Measurements from ENCODE around the gene STARD3.

STARD3 gene

DNA sequence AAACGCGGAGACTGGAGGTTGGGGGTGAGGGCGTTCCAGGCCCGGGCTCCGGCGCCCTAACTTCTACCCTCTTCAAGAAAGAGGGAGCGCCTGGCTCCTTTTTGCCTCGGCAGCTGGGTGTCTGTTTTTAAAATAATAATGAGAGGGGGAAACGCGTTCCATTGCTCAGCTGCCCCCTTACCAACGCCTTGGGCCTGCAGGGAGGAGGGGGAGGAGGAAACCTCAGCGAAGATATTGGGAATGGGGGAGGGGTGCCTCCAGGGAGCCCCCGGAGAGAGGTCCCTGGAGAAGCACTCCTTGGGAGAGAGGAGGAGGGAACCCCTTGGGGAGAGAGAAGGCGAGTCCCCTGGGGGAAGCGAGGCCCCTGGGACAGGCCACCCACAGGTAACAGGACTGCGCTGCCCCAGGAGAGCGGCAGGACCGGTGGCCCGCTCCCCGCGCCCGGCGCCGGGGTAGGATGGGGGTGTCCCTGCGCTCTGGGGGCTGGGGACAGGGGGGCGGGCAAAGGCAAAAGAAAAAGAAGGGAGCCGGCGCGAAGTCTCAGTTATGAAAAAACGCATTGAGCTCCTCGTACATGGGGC lies 31.9 kb upstream of the STARD3 start:
- DNase-seq (ENCODE audit: low spot score): no peak

DNA sequence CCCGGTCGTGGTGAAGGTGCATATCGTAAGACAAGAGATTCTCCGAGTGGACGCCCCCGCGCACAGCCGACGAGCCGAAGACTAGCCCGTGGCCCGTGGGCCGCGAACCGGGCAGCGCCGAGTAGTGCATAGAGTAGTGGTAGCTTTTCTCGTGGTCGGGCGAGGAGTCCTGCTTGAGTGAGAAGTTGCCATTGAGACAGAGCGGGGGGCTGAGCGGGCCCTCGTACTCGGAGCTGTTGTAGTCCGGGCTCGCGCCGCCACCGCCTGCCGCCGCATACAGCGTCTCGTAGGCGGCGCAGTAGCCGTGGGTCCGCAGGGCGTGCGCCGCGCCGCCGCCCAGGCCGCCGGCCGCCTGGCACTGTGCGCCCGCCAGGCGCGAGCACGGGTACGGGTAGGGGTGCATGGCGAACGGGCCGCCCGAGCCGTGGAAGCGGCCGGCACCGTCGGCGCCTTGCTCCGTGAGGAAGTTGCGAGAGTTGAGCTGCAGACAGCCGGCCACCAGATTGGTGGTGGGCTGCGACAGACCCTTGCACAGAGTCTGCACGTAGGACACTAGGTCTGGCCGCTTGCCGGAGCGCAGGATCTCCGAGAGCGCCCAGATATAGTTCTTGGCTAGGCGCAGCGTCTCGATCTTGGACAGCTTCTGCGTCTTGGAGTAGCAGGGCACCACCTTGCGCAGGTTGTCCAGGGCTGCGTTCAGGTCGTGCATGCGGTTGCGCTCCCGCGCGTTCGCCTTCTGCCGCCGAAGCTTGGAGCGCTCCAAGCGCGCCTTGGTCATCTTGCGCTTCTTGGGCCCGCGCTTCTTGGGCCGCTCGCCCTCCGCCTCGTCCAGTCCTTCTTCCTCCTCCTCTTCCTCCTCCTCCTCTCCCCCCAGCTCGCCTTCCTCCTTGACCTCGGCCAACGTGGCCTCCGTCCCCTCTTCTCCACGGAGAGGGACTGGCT lies 31.2 kb upstream of the STARD3 start:
- no peak for DNase-seq (ENCODE audit: low spot score)

DNA sequence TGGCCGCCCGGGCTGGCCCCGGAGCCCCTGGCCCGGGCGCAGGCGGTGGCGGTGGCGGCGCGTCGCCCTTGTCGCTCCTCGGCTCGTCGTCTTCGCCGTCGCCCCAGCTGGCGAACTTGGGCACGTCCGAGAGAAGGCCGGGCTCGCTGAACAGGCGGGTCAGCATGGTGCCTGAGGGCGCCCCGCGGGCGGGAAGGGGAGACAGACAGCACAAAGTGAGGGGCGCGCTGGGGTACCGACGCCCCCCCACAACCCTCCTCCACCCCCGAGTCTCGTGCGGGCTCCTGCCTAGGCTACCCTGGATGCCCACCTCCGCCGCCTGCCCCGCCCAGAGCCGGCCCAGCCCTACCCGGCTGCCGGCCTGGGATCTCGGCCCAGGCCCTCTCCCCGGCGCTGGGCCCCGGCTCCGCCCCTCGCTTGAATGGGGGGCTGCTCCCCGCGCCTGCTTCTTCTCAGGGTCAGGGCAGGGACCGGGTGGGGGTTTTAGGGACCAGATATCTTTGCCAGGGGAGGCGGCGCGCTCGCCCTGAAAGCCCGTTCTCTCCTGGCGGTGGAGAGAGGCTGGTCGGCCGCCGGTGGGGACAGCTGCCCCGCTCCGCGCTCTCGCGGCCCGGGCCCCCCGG lies 30.4 kb upstream of the STARD3 start:
- DNase-seq (ENCODE audit: low spot score): no peak

DNA sequence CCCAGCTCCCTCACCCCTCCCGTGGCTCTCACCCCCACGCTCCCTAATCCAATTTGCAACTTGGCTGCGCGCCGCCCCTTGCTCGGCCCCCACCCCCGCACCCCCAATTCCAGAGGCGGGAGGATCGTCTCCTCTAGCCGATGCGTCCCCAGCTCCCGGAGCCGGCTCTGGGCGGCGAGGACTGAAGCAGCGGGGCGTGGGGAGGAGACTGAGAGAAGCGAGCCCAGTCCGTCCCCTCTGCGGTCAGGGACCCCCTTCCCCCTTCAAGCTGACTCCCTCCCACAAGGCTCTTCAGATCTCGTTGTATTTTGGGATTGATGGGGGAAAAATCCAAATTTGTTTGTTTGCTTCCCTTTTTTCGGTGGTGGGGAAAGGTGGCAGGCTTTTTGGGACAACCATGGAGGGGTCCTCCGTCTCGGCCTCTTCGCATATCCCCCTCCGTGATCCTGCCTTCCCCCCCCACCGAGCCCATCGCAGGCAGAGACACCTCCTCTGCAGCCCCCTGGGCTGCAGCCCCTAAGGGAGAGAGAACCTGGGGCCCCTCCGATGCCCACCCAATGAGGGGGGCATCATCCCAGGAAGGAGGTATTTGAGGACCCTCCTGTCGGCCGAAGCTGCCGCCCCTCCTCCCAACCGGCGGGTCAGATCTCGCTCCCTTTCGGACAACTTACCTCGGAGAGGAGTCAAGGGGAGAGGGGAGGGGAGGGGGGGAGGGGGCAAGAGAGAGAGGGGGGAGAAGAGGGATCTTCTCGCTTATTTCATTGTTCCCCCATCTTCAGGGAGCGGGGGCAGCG lies 29.7 kb upstream of the STARD3 start:
- no peak for DNase-seq (ENCODE audit: low spot score)

DNA sequence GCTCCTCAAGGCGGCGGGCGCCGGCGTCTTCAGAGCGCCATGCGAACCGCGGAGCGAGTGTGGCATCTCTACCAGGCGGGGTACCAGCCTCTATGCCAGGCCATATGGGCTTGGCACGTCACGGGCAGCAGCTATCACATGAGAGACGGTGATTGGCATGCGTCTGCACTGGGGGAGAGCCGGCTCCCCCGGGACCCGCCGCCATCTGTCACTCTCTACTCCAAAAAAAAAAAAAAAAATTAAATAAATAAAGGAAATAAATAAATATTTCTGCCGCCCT lies 29.2 kb upstream of the STARD3 start, which contains the start of gene NEUROD2:
Gene NEUROD2, minus strand, starts transcription at position 70 of the 280 bp plus-strand sequence. CDS start 1,321 bp downstream, outside the sequence.
- no peak for DNase-seq (ENCODE audit: low spot score)

DNA sequence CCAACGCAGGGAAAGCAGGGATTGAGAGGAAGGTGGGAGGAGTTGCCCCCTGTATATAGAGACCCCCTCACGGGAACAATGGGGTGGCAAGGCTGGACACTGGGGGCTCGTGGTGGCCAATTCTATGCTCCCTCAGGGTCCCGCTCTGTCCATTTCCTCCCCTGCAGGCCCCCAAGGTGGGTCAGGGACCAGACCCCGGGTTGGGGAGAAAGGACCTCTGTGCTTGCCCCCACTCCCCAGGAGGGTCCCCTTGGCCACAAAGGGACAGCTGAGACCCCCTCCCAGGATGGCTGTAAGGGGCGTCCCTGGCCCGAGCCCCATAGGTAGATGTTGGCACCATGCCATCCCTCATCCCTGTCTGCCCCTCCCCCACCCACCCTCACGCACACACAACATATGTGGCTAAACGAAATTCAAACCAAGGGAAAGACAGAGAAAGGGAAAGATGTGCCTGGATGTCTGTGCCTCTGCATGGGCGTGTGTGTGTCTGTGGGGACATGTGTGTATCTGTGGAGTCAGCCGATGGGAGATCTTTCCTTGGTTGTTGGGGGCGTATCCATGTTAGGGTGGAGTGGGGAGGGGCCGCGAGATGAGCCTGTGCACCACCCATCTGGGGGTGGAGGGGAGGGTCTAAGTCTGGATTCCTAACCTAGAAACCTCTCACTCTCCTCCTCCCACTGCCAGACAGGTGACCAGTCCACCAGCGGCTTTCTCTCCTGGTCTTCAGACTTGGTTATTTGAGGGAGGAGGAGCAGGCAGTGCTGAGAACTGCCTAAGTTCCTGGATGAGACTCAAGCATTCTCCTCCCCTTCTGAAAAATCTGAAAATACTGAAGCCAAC lies 28.6 kb upstream of the STARD3 start:
- no peak for DNase-seq (ENCODE audit: low spot score)

DNA sequence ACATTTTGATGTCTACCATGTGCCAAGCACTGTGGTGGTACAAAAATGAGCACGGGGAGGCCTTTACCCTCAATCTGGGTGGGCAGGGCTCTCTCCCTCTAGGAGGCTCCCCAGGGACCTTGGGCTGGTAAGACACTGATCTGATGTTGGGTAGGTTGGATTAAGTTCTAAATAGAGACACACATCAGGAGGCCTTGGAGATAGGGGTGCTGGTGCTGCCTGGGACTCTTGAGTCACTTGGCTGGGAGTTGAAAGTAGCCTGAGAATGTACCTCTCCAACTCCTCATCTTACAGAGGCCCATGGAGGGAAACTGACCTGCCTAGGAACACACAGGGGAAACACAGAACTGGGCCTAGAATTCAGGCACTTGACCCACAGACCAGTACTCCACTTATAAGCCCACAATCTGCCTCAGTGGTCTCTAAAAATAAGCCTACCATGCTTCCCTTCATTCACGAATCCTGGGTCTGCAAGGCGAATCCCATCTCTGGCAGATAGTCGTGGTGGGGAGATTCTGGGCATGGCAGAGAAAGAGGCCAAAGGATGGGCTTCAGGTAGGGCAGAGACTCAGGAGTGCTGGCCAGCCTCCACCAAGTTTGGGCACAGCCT lies 27.4 kb upstream of the STARD3 start:
- no peak for DNase-seq (ENCODE audit: low spot score)

DNA sequence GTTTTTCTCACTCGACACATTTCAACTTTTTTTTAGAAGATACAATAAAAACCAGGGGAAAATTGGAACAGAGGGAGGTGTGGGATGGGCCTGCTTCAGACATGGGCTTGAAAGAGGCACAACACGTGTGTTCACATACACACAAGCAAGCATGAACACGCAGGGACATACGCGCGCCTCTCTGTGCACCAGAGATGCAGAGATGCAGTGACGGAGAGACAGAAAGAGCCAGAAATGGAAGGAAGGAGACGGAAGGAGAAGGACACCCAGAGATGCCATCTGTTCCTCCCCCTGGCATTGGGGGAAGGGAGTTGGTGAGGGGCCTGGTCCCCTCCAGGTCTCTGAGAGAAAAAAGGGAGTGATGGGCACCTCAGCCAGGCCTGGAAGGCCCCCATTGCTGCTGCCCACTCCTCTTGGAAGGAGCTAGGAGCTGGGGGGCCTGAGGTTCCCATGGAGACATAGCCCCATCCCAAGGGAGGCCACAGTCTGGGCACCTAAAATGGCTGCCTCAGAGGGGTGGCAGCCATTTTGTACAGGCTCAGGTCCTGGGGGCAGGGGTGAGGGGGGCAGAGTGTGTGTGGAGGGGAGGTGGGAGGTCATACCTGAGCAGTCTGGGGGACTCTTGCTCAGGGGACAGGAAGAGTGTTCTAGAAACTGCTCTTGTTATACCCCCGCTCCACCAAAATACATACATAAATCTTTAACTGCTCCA lies 25.4 kb upstream of the STARD3 start:
- no peak for DNase-seq (ENCODE audit: low spot score)

DNA sequence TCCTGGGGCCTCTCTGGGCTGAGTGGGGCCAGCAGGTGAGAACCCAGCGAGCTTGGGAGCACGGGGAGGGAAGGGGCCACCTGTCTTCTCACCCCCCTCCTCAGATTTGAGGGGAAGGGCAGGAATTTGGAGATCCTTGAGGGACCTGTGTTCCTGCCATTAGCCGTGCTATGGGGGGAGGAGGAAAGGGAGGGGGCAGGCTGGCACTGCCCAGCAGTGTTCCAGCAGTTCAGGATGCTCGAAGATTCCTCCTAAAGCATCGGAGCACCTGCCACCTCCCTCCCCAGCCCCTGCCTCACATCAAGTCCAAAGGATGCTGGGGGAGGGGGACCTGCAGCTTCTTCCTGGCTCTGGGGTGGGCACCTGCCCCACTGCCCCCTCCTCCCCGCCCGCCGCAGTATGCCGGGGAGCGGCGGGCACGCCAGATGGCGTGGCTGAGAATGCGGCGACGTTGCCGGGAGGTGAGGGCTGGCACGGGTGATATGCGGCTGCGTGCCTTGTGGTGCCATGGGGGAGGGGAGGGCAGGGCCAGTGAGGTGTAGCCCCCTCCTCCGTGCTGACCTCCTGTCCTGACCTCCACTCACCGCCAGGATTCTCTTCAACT lies 24.6 kb upstream of the STARD3 start:
- no peak for DNase-seq (ENCODE audit: low spot score)

DNA sequence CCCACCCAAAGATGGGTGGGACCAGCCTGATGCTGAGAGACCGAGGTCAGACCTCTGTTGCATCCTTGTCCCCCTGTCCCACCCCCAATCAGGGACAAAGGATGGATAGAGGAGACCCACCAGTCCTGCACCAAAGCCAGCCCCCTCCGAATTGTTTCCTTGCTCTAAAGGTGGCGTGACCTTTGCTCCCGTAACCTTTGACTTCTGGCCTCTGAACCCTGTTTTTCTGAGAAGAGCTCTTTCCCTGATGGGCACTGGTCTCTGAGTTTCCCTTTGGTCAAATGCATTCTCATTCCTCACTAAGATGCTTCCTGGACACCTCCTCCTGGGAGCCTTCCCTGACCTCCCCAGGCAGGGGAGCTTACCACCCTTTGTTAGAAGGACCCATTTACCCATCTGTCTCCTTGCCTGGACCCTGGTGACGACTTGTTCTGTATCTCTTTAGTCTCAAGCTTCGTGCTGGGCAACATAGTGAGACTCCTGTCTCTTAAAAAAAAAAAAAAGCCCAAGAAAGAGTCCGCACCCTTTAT lies 23.9 kb upstream of the STARD3 start:
- DNase-seq (ENCODE audit: low spot score): no peak

DNA sequence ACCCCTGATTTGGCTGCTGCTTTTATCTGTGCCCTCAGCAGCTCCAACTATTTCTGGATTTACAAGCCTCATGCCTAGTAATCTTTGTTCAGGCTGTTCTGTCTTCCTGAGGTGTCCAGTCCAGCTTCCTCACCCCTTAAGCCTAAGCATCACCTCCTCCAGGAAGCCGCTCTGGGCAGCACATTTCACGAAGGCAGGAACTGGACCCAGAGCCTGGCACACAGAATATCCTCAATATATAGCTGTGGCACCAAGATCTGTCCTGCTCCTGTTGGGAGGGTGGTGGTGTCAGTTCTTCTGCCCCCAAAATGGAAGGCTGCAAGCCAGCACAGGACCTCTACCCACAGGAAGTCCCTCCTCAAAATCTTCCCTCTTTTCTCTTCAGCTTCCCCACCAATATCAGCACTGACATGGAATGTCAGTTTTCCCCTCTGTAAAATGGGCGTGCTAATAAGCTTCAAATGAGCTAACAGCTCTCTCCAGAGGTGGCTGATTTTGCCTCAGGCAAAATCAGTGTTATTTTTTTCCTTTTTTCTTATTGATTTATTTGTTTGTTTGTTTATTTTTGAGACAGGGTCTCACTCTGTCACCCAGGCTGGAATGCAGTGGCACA lies 22.3 kb upstream of the STARD3 start:
- DNase-seq (ENCODE audit: low spot score): no peak

DNA sequence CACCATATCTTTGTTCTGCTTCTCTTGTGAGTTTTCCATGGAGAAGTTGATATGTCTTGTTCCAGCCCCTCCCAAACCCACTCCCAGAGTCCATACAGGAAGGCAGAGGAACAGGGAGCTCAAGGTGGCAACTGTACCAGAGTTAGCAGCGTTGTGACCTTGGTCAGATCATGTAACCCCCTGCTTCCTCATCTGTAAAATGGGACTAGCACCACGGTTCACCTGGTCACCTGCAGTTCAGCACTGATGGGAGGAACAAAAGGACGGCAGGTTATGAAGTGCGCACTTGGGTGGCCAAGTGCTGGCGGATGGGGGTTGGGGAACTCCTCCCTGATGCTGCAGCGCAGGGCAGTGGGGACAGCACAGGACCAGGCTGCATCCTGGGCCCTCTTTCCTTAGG lies 21.5 kb upstream of the STARD3 start:
- DNase-seq (ENCODE audit: low spot score): no peak

DNA sequence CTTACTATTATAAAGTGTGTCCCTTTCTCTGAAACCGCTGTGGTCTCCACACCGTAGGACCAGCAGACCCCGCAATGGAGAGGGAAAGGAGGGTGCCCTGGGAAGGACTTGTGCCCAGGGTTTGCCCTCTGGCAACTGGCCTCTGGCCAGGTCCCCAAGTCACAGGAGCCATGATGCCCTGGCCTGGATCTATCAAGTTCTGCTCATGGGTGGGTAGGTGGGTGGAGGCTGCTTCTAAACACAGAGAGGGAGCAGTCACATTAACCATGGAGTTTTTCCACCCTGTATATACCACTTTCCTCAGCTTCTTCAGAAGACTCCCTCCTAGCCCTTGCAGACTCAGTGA lies 19.9 kb upstream of the STARD3 start:
- DNase-seq (ENCODE audit: low spot score): no peak

DNA sequence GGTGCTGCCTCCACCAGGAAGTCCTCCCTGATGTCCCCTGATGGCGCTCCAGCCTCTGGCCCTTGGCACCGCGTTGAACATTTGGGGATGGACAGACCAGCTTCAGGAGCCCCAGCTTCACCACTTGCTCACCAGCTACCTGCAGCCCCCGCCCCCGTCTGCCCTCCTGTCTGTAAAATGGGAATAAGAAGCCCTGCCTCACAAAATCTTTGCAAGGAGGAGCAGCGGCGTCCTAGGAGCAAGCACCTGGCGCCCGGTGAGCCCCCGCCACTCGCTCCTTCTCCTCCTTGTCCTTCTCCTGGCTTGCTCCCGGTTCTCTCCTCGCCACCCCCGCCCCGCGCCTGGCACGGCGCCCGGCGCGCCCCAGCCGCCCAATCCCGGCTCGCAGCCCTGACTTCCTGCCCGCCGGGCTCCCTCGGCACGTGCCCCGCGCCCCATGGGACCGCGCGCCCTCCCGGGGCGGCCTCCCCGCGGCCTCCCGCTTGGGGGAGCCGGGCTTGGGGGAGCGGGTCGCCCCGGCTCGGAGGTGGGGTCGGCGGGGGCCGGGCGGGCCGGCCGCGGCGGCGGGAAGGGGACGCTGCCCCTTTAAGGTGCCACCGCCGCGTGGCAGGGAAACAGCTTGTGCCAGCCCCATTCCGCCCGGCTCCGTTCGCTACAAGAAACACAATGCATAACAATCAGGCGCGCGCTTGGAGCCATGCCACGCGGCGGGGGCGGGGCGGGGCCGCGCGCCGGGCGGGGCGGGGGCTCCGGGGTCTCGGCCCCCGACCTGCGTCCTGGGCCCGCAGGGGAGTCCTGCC lies 19.3 kb upstream of the STARD3 start:
- no peak for DNase-seq (ENCODE audit: low spot score)

DNA sequence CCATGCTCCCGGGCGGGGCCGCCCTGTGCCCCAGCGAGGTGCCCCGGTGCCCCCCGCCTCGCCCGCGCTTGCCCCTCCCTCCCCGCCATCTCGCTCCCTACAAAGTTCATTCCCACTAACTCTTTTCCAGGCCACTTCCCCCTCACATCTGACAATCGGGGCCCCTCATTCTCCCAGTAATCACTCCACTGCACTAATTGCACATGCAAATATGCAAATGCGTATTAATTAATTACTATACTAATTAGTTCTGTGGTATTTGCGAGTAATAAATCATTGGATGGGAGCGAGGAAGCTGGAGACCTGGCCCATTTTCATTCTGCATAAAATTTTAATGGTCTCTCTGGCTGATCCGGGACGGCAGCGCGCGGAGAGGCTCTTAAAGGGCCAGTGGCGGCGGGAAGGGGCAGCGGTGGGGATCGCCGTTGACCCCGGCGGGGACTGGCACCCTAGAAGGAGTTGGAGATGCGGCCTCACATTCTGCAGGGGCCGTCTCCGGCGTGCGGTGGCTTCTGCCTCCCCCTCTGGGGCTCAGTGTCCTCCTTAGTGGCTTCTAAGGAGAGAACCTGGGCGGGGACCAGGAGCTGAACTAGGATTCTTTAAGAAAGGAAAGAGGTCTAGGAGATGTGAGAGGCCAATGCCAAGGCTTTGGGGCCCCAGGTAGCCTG lies 18.6 kb upstream of the STARD3 start:
- DNase-seq (ENCODE audit: low spot score): no peak

DNA sequence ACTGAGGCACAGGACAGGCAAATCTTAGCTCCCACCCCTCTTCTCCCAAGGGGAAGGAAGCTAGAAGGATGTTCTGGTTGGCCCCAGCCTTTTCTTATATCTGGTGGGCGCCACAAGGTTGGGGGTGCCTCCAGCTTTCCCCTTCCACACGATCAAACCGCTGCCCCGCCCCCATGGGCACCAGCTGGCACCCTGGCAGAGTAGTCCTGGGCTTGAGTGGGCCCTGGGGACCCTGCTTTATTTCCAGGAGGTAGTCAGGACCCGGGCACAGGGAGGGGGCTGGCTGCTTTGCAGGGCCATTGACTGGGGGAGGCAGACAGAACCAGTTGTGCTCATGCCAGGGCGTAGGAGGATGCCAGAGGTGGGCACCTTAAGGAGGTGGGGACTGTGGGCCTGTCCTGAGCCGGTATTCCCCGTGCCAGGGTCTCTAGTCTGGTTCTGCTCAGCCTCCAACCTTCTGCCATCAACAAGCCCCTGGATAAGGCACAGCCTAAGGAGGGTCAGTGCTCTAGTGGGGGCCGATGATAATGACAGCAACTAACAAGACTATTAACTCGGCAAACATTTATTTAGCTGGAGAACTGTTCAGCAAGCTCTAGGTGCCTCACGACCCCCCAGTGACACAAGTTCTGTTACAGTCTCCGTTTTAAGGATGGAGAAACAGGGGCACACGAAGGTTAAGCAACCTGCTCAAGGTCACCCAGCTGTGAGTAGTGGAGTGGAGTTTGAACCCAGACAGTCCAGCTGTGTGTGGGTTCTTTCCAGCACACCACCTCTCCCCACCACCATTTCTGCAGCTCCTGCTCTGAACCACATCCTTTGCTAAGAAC lies 17.8 kb upstream of the STARD3 start:
- DNase-seq (ENCODE audit: low spot score): no peak

DNA sequence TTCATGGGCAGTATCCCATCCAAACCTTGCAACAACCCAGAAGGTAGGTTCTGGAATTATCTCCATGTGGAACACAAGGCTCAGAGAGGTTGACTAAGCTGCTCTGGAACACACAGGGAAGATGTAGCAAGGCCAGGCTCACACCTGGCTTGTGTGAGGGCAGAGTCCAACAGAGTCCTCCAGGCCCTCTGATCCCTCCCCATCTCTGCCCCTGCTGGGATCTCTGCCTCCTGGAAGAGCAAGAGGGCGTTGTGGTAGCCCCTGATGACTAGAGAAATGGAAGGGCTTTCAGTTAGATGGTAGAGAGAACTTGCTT lies 17.2 kb upstream of the STARD3 start:
- no peak for DNase-seq (ENCODE audit: low spot score)

Data from globus pallidus (tissue), 1 donor.